GM12878 (cell line): ENCODE data around the gene ENDOD1.

Experiments used
- CEBPB ChIP-seq, 2 experiments: fragments of 150-350 bp in 1 of 2; IDR thresholded peaks; 2 replicates each; pipeline ENCODE4 v1.6.1; 2012 to 2014; ENCODE audit warnings: low read depth in 2 of 2, low read length in 2 of 2, borderline replicate concordance in 1 of 2, inconsistent platforms in 1 of 2
- HDAC6 ChIP-seq: fragments of 200-600 bp; sonication (generic); IDR thresholded peaks from one replicate; pipeline ENCODE4 v1.8.0; 2017; ENCODE audit warnings: antibody characterized with exemption; ENCODE audit not compliant: unreplicated experiment
- MEF2A ChIP-seq: IDR thresholded peaks from 2 replicates; pipeline ENCODE4 v1.6.1; 2011; ENCODE audit warnings: low read depth, mild to moderate bottlenecking, low read length, moderate library complexity; ENCODE audit not compliant: insufficient read depth
- RFX5 ChIP-seq: IDR thresholded peaks from 2 replicates; pipeline ENCODE4 v1.6.1; 2011; ENCODE audit warnings: low read depth, low read length, improper control_type of control experiment
- SIX5 ChIP-seq: IDR thresholded peaks from 2 replicates; pipeline ENCODE4 v1.6.1; 2011; ENCODE audit warnings: mild to moderate bottlenecking, low read depth, low read length, moderate library complexity; ENCODE audit not compliant: severe bottlenecking
- SMAD1 ChIP-seq: fragments of 450-650 bp; IDR thresholded peaks from 2 replicates; pipeline ENCODE4 v1.6.1; 2018; ENCODE audit warnings: mild to moderate bottlenecking, low read depth; ENCODE audit not compliant: partially characterized antibody
- ZNF24 ChIP-seq: fragments of 450-650 bp; IDR thresholded peaks from 2 replicates; pipeline ENCODE4 v1.6.1; 2017; ENCODE audit warnings: antibody characterized with exemption, mild to moderate bottlenecking
- TF ChIP-seq, protein P1 (sequence below), 3 experiments: IDR thresholded peaks in 2 of 3; conservative IDR thresholded peaks in 1 of 3; 2 replicates each; pipeline ENCODE4 v1.5.1; 2011; ENCODE audit warnings: low read depth in 3 of 3, low read length in 3 of 3, mild to moderate bottlenecking in 3 of 3, control low read depth in 2 of 3, moderate library complexity in 2 of 3, inconsistent platforms in 1 of 3, mixed read lengths in 1 of 3; ENCODE audit not compliant: control insufficient read depth in 2 of 3, insufficient read depth in 1 of 3; ENCODE audit errors: extremely low read depth in 1 of 3
- TF ChIP-seq, protein P2 (sequence below): fragments of 450-650 bp; IDR thresholded peaks from 2 replicates; pipeline ENCODE4 v1.6.1; 2014; ENCODE audit warnings: mild to moderate bottlenecking

DNA sequence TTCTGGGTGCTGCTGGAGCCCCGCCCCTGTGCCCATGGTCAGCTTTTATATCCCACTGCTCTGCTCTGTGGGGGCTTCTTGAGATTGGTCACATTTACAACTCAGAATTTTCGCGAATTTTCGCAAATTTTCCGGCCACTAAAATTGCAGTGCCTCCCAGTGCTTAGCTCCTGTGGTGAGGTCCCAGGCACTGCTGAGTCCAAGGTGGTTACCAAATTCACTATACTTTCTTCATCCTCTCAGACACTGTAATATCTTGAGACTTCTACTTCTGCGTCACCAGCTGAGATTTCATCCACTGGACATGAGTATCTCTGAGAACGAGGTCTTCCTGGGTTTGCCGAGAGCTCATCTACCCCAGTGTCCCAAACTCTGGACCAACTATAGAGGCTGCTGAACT lies 31.7 kb upstream of the ENDOD1 start:
- TF ChIP-seq MEF2A (no peak), SMAD1 (no peak), ZNF24 (no peak), HDAC6 (no peak), SIX5 (no peak), CEBPB (IDR thresholded peaks at IDR 0.05; ENCODE audit: borderline replicate concordance in 1 of 2, low read depth in 2 of 2, low read length in 2 of 2) (no peak), RFX5 (no peak)
- TF ChIP-seq, protein P1, sequence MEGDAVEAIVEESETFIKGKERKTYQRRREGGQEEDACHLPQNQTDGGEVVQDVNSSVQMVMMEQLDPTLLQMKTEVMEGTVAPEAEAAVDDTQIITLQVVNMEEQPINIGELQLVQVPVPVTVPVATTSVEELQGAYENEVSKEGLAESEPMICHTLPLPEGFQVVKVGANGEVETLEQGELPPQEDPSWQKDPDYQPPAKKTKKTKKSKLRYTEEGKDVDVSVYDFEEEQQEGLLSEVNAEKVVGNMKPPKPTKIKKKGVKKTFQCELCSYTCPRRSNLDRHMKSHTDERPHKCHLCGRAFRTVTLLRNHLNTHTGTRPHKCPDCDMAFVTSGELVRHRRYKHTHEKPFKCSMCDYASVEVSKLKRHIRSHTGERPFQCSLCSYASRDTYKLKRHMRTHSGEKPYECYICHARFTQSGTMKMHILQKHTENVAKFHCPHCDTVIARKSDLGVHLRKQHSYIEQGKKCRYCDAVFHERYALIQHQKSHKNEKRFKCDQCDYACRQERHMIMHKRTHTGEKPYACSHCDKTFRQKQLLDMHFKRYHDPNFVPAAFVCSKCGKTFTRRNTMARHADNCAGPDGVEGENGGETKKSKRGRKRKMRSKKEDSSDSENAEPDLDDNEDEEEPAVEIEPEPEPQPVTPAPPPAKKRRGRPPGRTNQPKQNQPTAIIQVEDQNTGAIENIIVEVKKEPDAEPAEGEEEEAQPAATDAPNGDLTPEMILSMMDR (IDR thresholded peaks at IDR 0.05 in 2 of 3, conservative IDR thresholded peaks at IDR 0.05 in 1 of 3; ENCODE audit: control insufficient read depth in 2 of 3, extremely low read depth in 1 of 3, insufficient read depth in 1 of 3, low read depth in 3 of 3, low read length in 3 of 3): no peak
- TF ChIP-seq, protein P2, sequence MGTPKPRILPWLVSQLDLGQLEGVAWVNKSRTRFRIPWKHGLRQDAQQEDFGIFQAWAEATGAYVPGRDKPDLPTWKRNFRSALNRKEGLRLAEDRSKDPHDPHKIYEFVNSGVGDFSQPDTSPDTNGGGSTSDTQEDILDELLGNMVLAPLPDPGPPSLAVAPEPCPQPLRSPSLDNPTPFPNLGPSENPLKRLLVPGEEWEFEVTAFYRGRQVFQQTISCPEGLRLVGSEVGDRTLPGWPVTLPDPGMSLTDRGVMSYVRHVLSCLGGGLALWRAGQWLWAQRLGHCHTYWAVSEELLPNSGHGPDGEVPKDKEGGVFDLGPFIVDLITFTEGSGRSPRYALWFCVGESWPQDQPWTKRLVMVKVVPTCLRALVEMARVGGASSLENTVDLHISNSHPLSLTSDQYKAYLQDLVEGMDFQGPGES: no peak
